ENCODE measurements around the gene PXMP4.

PXMP4 gene

DNA sequence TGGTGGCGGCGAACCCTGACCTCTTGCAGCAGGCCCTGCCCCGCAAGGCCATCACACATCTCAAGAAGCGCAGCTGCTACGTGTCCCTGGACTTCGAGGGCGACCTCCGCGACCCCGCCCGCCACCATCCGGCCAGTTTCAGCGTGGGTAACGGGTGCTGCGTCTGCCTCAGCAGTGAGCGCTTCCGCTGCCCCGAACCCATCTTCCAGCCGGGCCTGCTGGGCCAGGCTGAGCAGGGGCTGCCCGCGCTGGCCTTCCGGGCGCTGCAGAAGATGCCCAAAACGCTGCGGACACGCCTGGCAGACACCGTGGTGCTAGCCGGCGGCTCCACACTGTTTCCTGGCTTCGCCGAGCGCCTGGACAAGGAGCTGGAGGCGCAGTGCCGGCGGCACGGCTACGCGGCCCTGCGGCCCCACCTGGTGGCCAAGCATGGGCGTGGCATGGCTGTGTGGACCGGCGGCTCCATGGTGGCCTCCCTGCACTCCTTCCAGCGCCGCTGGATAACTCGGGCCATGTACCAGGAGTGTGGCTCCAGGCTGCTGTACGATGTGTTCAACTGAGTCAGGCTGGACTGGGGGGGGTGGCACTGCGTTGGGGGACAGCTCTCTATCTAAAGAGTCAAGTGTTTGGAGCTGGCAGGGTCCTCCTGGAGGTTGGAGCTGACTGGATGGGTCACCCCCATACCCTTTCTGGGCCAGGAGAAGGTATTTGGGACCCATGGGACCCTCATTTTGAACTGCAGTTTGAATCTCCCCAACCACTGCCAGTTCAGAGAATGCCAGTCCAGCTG lies 52.2 kb downstream of the PXMP4 start:
- peak; percentile 87 for DNase-seq

DNA sequence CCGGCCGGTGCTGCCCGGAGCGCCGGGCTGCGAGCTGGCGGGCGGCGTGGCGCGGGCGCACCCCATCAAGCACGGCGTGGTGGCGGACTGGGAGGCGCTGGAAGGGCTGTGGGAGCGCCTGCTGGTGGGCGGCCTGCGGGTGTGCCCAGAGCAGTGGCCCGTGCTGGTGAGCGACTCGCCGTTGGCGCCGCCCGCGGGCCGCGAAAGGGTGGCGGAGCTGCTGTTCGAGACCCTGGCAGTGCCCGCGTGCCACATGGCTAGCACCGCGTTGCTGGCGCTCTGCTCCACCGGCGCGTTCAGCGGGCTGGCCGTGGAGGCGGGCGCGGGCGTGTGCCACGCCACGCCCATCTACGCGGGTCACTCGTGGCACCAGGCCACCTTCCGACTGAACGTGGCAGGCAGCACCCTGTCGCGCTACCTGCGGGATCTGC lies 52.9 kb downstream of the PXMP4 start:
- DNase-seq, result peak; percentile 60

GRCh38 chr20:33666293-33667244 lies 53.5 kb downstream of the PXMP4 start, which contains the start of gene ACTL10:
Gene ACTL10, plus strand, starts transcription at chr20:33666943. Its CDS starts 555 bp downstream, at chr20:33667498.
- peak; percentile 91 for DNase-seq

GRCh38 chr20:33664762-33665144 lies 55.4 kb downstream of the PXMP4 start:
- DNase-seq, result no peak

DNA sequence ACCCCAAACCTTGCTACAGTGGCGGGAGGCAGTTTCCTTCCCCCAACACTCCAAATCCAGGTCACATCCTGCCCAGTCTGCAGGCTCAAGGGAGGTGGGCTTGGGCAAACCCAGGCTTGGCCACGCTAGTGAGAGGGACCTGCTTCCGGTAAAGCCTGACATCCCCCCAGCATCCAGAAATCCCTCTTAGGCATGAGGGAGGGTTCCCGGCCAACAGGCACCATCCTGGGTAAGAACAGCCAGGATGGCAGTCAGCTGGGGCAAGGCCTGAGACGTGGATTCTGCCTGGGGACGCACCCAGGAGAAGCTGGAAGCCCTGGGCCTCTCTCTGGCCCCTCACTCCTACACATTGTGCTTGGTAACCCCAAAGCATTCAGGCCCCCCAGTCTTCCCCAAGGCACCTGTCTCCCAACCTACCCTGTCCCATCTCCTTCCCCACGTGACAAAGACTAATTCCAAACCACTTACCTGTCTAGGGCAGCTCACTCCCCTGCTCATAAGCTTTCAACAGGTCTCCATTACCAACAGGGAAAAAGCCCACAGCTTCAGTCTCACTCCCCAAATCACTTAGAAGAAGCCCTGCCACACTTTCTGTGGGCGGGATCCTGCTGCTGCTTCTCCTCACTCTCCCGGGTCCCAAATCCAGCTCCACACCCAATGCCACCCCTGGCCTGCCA lies 55.9 kb downstream of the PXMP4 start:
- DNase-seq, result no peak

DNA sequence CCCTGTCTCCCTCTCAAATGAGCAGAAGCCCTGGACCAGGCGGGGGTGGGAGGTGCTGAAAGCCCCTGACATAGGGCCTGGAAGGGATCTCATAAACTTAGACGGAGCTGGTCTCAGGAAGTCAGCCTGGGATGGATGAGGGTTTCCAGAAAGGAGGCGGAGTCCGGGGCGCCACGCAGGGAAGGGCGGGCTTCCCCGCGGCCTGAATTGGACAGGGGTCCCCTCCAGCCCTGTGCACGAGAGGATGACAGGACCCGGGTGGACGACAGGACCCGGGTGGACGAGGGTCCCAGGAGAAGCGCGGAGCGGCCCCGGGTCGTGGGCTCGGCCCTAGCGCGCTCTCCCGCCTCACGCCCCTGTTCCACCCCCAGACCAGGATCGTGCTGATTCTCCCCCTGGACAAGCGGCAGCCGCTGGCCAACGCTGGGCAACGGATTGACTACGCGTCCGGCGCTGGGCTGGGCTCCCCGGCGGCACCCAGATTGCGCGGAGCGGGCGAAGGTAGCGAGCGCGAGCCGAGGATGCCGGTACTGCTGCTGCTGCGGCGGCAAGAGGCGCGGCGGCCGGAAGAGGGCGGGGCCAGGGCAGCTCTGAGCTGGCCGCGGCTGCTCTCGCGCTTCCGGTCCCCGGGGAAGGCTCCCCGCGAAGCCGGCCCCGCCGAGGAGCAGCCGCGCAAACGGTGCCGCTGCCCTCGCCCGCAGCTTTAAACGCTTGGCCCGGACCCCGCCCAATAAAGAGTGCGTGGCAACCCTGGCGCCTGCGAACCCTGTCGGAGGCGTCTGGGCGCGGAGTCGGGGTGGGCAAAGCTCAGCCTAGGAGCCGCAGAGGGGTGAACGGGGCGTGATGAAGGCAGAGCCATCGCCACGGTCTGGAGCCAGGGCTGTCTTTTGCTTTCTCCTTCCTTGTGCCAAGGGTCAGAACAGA lies 56.7 kb downstream of the PXMP4 start:
- DNase-seq, result peak; percentile 82

GRCh38 chr20:33662172-33662571 lies 57.9 kb downstream of the PXMP4 start, which contains the start of gene C20orf144:
Gene C20orf144, plus strand, starts transcription at chr20:33662327. Its CDS starts 19 bp downstream, at chr20:33662346.
- DNase-seq, result no peak

GRCh38 chr20:33660685-33661058 lies 59.4 kb downstream of the PXMP4 start:
- no peak for DNase-seq

DNA sequence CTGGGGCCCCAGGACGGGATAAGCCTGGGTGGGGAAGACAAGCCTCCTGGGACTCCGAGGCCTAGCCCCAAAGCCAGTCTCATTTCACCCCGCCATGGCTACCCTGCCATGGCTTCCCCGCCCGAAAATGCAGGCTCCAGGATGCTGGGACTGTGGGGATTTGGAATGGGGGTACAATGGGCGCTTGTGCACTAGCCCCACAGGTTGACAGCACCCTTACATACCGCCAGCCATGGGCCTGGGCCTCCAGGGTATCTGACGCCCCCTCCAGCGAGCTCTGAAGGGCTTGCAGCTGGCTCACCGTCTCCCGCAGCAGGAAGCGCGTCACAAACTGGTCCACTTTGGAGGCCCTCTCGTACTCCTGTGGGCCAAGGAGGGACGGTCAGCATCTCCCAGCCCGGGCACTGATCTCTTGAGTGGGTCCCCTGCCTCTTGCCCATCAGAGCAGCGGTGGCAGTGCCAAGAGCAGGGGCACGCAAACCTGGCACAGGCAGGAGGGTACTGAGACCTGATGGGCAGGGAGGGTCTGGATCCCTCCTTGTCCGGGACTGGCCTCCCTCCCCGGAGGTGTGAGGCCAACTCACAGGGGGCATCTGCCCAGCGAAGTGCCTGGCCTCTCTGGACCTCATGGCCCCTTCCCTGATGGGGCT lies 60.0 kb downstream of the PXMP4 start:
- no peak for DNase-seq

DNA sequence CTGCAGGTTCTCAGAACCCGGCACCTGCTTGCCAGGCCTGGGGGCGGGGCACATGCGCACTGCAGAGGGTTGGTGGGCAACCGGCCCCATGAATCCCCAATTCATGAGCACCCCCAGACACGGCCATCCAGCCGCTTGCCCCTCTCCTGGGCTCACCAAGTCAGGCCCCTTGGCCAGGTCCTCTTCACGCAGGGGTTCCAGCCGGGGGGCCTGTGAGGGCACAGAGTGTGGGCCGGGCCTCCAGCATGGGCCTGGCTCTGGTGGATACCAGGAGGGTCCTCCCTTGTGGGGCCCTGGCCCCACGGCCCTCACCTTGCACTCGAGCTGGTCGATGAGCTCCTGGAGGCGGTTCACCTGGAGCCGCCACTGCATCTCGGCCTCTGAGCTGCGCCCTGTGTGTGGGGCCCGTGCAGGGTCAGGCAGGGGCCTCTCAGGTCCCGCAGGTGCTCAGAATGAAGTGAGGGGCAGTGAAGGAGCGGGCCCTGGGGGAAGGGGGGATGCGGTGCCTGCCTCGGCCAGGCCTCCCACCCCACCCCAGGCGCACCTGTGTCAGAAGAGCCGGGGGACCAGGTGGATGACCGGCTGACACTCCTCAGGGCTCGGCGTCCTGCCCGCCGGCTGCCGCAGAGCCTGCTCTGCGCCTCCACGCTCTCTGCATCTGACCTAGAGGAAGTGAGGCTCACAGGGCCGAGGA lies 60.6 kb downstream of the PXMP4 start:
- DNase-seq, result no peak

DNA sequence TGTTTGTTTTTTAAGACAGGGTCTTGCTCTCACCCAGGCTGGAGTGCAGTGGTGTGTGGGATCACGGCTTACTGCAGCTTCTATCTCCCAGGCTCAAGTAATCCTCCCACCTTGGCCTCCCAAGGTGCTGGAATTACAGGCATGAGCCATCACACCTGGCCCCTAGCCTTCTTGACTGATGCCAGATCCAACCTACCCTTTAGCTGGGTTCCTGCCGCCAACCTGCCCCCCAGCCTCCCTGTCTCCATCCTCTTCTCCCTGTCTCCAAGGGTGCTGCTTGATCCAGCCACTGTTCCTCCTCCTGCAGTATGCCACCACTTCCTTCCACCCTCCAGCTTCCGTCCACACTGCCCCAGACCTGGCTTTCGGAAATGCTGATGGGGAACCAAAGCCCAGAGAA lies 61.2 kb downstream of the PXMP4 start:
- DNase-seq, result no peak

DNA sequence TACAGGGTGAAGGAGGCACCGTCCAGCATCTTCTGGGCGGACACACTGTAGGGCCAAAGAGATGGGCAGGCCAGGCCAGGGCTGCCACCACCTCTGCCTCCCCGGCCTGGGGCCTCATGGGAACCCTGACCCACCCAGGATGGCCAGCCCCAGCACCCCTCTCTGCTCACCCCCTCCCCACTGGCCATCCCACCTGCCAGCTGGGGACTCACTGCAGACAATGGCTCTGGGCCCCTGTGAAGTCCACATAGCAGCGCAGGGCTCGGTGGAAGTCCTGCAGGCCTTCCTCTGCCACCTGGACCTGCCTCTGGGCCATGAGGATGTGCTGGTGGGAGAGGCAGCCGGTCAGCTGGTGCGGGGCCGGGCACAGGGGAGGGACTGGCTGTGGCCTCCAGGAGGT lies 61.6 kb downstream of the PXMP4 start:
- no peak for DNase-seq

DNA sequence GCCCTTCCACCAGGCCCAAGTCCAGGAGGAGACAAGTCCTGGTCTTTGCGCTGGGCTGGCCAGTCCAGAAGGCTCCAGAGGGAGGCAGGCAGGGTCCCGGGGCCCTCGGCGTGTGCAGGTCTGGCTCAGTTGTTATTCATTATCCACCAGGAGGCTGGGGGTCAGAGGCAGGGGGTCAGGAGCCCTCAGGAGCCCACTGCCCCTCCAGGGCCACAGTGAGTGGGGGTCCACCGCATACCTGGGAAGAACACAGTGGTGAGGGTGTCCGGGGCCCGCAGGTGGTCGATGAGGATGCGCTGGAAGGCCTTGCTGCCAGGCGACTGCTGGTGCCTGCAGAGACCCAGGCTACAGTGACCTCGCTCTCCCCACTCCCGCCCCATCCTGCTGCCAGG lies 62.4 kb downstream of the PXMP4 start:
- no peak for DNase-seq

GRCh38 chr20:33656783-33657703 lies 63.1 kb downstream of the PXMP4 start:
- DNase-seq, result no peak

DNA sequence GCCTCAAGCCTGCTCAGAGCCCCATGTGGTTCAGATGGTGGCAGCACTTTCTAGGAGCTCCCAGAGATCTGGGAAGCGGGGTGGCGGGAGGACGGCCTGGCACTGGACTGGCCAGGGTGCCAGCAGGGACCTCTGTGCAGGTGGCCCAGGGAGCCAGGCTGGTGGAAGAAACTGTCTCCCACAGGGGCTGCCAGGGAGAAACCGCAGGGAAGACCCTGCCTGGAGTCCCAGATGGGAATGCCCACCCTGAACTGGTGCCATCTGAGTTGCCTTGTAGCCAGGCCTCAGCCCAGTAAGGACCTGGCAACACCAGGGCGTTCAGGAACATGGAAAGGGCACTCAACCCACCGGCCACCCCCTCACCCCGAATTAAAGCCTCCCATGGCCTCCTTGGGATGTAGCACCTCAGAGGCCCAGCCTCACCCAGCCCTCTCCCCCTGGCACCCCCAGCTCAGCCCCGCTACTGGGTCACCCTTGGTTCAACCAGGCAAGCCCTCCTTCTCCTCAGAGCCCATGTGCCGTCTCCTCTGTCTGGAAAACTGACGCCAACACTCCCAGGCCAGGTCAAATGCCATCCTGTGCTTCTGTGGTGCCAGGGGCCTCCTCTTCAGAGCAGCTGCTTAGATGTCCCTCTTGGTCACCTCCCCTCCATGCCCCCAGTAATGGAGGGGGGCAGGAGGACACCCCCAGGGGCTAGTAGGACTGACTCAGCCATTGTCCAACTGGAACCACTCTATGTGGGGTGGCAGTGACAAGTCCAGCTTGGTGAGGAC lies 63.9 kb downstream of the PXMP4 start:
- DNase-seq, result no peak

- DNase-seq, result no peak
These were observed 64.9 kb downstream of the PXMP4 start for GRCh38 chr20:33655164-33655563.

DNA sequence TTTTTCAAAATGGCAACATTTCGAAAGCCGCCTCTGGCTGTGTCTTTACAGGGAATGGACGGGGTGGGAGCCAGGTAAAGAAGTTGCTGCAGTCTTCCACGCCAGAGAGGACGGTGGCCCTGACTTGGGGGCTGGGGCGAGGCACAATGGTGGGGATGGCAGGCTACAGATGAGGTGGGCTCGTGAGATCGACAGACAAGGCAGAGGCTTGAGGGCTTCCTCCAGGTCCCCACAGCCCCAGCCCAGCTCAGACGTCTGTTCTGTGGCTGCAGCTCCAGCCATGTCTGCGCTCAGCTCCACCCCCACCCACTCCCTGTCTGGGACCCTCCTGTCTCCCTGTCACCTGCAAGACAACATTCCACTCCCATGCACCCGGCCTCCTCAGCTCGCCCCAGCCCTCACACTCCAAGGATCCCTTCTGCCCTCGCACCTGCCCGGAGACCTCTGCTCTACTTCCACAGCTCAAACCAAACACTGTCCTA lies 65.4 kb downstream of the PXMP4 start:
- DNase-seq, result no peak

DNA sequence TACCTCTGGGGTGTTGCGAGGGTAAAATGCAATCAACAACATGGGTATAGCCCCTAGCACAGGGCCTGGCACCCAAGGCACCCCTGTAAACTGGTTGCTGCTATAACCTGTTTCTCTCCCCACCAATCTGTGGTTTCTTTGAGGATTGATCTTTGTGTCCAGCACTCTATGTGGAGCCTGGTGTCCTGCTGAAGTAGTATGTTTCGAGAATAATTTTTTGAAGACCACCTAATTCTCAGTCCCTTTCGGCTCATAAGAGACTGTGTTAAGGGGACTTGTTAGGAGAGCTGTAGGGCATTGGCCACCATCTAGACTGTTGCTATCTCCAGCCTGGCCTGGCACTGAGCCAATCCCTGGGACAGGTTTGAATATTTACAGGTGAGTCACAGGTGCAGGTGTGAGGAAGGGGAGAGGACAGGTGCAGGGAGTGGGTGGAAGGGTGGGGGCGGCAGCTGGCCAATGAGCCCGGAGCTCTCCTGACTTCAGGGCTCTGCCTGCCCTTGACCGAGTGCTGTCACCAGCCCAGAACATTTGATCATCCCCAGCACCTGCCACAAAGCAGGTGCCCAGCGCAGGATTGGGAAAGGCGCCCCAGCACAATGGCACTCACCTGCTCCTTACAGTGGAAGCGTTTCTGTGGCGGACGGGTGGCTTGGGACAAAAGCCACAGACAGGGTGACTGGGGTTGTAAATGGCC lies 66.1 kb downstream of the PXMP4 start:
- no peak for DNase-seq

Measured in right forelimb (tissue), 1 donor.